Measurements from ENCODE around the gene APOC3.
"Not testable (repeated sequence)": the region's sequence is repeated elsewhere in the genome, so short reads cannot be mapped to it uniquely, and the experiment has no call there.

Gene APOC3

GRCh38 chr11:116831790-116832349, 2.2 kb downstream of the APOC3 start:
- DNase-seq (ENCODE audit: low spot score), result no peak

GRCh38 chr11:116832350-116833290, 2.9 kb downstream of the APOC3 start:
- no peak for DNase-seq (ENCODE audit: low spot score)

GRCh38 chr11:116833491-116833815, 3.7 kb downstream of the APOC3 start:
- no peak for DNase-seq (ENCODE audit: low spot score)

GRCh38 chr11:116833816-116834534, 4.3 kb downstream of the APOC3 start:
- no peak for DNase-seq (ENCODE audit: low spot score)

GRCh38 chr11:116834535-116835041, 4.9 kb downstream of the APOC3 start:
- not testable (repeated sequence) for DNase-seq (ENCODE audit: low spot score)

GRCh38 chr11:116835042-116835772, 5.5 kb downstream of the APOC3 start:
- DNase-seq (ENCODE audit: low spot score), result no peak

GRCh38 chr11:116835791-116836631, 6.3 kb downstream of the APOC3 start:
- peak; percentile 78 for DNase-seq (ENCODE audit: low spot score)

- no peak for DNase-seq (ENCODE audit: low spot score)
These were observed 6.9 kb downstream of the APOC3 start for GRCh38 chr11:116836632-116836991.

- DNase-seq (ENCODE audit: low spot score), result no peak
These were observed 7.8 kb downstream of the APOC3 start, which contains the start of gene APOA1 for GRCh38 chr11:116837231-116838091. APOA1 (minus strand) TSS chr11:116837622; CDS start chr11:116837387, 235 bp downstream.

GRCh38 chr11:116838321-116839084, 8.8 kb downstream of the APOC3 start:
- no peak for DNase-seq (ENCODE audit: low spot score)

GRCh38 chr11:116840224-116840745, 10.6 kb downstream of the APOC3 start:
- peak; percentile 8 for DNase-seq (ENCODE audit: low spot score)

- no peak for DNase-seq (ENCODE audit: low spot score)
These were observed 11.1 kb downstream of the APOC3 start for GRCh38 chr11:116840746-116841296.

- DNase-seq (ENCODE audit: low spot score), result no peak
These were observed 12.4 kb downstream of the APOC3 start for GRCh38 chr11:116842117-116842516.

- DNase-seq (ENCODE audit: low spot score), result no peak
These were observed 13.2 kb downstream of the APOC3 start for GRCh38 chr11:116842909-116843308.

- DNase-seq (ENCODE audit: low spot score), result no peak
These were observed 14.0 kb downstream of the APOC3 start for GRCh38 chr11:116843661-116844060.

GRCh38 chr11:116844722-116845121, 15.0 kb downstream of the APOC3 start:
- DNase-seq (ENCODE audit: low spot score), result no peak

GRCh38 chr11:116847612-116848011, 17.9 kb downstream of the APOC3 start:
- DNase-seq (ENCODE audit: low spot score), result no peak

GRCh38 chr11:116849060-116849459, 19.4 kb downstream of the APOC3 start:
- DNase-seq (ENCODE audit: low spot score), result no peak

- DNase-seq (ENCODE audit: low spot score), result no peak
These were observed 19.8 kb downstream of the APOC3 start for GRCh38 chr11:116849486-116849885.

All from CD4-positive, alpha-beta T cell treated with Interleukin-2 at 100 ng/mL for 4 hours (primary cell).